ENCODE results near the gene DNAJB14.

DNAJB14 gene

GRCh38 chr4:99846891-99847290 is 99.5 kb downstream of the DNAJB14 start:
- no peak overlapping the region for H3K4me3 ChIP-seq (ENCODE audit: low read length)
- DNase-seq (ENCODE audit: low read depth), result no peak

More at GRCh38 chr4:99846891-99847290, 99.5 kb downstream of the DNAJB14 start:
- no peak for TF ChIP-seq CTCF (IDR thresholded peaks at IDR 0.05; ENCODE audit: insufficient read depth, low read depth, low read length, missing control alignments)

Measured in epithelial cell of esophagus (primary cell).